ENCODE data around the gene POLR2F.

POLR2F gene

GRCh38 chr22:38009000-38009806 is 55.7 kb downstream of the POLR2F start:
- DNase-seq, result no peak

GRCh38 chr22:38012604-38013072 is 59.1 kb downstream of the POLR2F start:
- DNase-seq, result no peak

GRCh38 chr22:38014083-38014482 is 60.6 kb downstream of the POLR2F start:
- DNase-seq, result no peak

GRCh38 chr22:38016182-38017151 is 63.0 kb downstream of the POLR2F start:
- no peak for DNase-seq

- DNase-seq, result no peak
Measured at GRCh38 chr22:38017272-38017920, 63.9 kb downstream of the POLR2F start.

- no peak for DNase-seq
Measured at GRCh38 chr22:38017939-38018885, 64.7 kb downstream of the POLR2F start.
